Activated T-helper 1 cell treated with anti-CD3 and anti-CD28 coated beads, Interleukin-12 subunit alpha, Interleukin-12 subunit beta, Interleukin-2, Interleukin-4 antibody, amounts not matched to agents 30 ng/mL and 10 ng/mL and 1 ng/mL, durations not matched to agents 14 hours and 24 hours and 36 hours (primary cell): Measurements from ENCODE around the gene MFSD8. TPM values are rescaled to one million over a fixed set of nuclear protein-coding genes. Genes with fewer than 3 reads are reported as not detected.
"Not testable (repeated sequence)": the region's sequence is repeated elsewhere in the genome, so short reads cannot be mapped to it uniquely, and the experiment has no call there.

Source experiments
- DNase-seq: peaks from one replicate; pipeline ENCODE4 v3.0.0; 2021; ENCODE audit warnings: low spot score
- H3K27ac Mint-ChIP-seq: one replicate; pipeline ENCODE4 v1.8.0; 2021; ENCODE audit warnings: mild to moderate bottlenecking, mixed read lengths
- H3K27me3 Mint-ChIP-seq: one replicate; pipeline ENCODE4 v1.8.0; 2022; ENCODE audit warnings: mild to moderate bottlenecking, moderate library complexity, mixed read lengths; ENCODE audit not compliant: insufficient read depth
- H3K36me3 Mint-ChIP-seq: one replicate; pipeline ENCODE4 v1.8.0; 2021; ENCODE audit warnings: low read depth, mixed read lengths
- H3K4me1 Mint-ChIP-seq: one replicate; pipeline ENCODE4 v1.8.0; 2021; ENCODE audit warnings: low read depth, mixed read lengths
- H3K4me3 Mint-ChIP-seq: one replicate; pipeline ENCODE4 v1.8.0; 2021; ENCODE audit warnings: mild to moderate bottlenecking, moderate library complexity, mixed read lengths
- H3K9me3 Mint-ChIP-seq: one replicate; pipeline ENCODE4 v1.8.0; 2021; ENCODE audit warnings: mixed read lengths
- intact Hi-C: fragments of 100-400 bp; cut with micrococcal nuclease; formaldehyde crosslinking; loops from one replicate; pipeline ENCODE4 v1.15.1; 2024
- total RNA-seq: library from RNA; stranded (reverse); gene quantifications from 2 replicates; pipeline ENCODE4 v1.2.3, GENCODE V29; 2022

MFSD8 gene
- 18.7 and 21.1 TPM in 2 replicates for total RNA-seq

DNA sequence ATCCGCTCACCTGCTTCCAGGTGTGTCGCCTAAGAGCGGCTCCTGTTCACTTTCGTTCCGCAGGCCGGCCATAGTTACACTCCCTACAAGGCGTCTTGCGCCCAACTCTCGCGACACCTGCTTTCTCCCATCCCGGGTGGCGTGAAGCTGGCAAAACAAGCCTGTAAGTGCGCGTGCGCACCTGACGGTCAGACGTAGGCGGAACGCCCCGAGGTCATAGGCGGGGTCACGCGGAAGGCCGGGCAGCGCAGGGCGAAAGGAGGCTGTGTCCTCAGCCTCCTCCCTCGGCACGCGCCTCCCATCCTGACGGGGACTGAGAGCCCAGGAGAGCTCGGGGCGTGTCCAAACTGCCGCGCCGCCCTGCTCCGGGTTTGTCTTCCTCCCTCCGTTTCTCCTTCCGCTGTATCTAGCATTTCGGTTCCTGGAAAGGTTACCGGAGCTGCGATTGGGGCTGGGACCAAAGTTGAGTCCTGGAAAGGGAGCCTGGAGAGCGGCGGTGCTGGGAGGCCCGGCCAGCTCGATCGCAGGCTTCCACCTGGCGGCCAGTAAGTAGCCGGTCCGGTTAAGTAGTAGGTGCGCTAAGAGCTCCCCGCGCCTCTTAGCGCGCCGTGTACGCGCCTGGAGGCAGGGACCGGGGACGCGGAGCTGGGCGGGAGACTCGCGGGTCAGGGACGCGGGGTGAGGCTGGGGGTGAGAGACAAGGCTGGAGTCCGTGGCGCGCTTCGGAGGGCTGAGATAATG is at the start of gene MFSD8, which contains the start of gene ABHD18:
TSS of gene MFSD8 (minus strand) at position 112 of the 741 bp plus-strand sequence. CDS start at position 72, 40 bp downstream.
TSS of gene ABHD18 (plus strand) at position 345 of the 741 bp plus-strand sequence. CDS start 17,550 bp downstream, outside the sequence.
- Mint-ChIP-seq H3K4me1 (peaks cover 42% of the 10 kb centered on the region), H3K27ac (peak within 1 kb of the TSS; percentile 96), H3K36me3 (peaks cover 11% of the 10 kb centered on the region), H3K9me3 (no peaks in the 10 kb centered on the region), H3K4me3 (peak within 1 kb of the TSS; percentile 90), H3K27me3 (no peaks in the 10 kb centered on the region)
- intact Hi-C loops, result loop anchor here (1.0 to 10.0 kb wide), 8 partner anchors 32 to 1131 kb away; partner anchors contain the start of genes C4orf33, HSPA4L, LARP1B and PLK4
- DNase-seq, result peak; percentile 100

- intact Hi-C loops, result no loop called here
- peaks cover 14% of the 10 kb centered on the region for H3K36me3 Mint-ChIP-seq
- no peak for DNase-seq
- no peak overlapping the region for H3K4me3 Mint-ChIP-seq
- H3K27me3 Mint-ChIP-seq, result no peaks in the 10 kb centered on the region
- H3K4me1 Mint-ChIP-seq, result no peaks in the 10 kb centered on the region
- no peaks in the 10 kb centered on the region for H3K9me3 Mint-ChIP-seq
- no peak overlapping the region for H3K27ac Mint-ChIP-seq
Observed at GRCh38 chr4:128009428-128009827, 44.5 kb upstream of the MFSD8 start.

DNA sequence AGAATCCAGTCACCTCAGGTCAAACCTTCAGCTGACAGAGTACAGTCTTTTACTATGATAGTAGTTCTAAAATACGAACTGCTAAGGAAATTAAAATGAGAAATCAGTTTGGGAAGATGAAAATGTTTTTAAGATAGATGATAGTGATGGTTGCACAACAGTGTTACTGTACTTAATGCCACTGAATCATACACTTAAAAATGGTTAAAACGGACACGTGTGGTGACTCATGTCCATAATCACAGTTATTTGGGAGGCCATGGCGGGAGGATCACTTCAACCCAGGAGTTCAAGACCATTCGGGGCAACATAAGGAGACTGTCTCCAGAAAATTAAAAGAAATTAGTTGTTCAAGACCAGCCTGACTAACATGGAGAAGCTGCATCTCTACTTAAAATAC is 41.6 kb upstream of the MFSD8 start:
- H3K4me3 Mint-ChIP-seq, result no peak overlapping the region
- DNase-seq, result no peak
- H3K9me3 Mint-ChIP-seq, result no peaks in the 10 kb centered on the region
- H3K27ac Mint-ChIP-seq, result peak overlapping the region; percentile 12
- H3K27me3 Mint-ChIP-seq, result no peaks in the 10 kb centered on the region
- intact Hi-C loops, result no loop called here
- H3K4me1 Mint-ChIP-seq, result peaks cover 2% of the 10 kb centered on the region
- H3K36me3 Mint-ChIP-seq, result peaks cover 14% of the 10 kb centered on the region

DNA sequence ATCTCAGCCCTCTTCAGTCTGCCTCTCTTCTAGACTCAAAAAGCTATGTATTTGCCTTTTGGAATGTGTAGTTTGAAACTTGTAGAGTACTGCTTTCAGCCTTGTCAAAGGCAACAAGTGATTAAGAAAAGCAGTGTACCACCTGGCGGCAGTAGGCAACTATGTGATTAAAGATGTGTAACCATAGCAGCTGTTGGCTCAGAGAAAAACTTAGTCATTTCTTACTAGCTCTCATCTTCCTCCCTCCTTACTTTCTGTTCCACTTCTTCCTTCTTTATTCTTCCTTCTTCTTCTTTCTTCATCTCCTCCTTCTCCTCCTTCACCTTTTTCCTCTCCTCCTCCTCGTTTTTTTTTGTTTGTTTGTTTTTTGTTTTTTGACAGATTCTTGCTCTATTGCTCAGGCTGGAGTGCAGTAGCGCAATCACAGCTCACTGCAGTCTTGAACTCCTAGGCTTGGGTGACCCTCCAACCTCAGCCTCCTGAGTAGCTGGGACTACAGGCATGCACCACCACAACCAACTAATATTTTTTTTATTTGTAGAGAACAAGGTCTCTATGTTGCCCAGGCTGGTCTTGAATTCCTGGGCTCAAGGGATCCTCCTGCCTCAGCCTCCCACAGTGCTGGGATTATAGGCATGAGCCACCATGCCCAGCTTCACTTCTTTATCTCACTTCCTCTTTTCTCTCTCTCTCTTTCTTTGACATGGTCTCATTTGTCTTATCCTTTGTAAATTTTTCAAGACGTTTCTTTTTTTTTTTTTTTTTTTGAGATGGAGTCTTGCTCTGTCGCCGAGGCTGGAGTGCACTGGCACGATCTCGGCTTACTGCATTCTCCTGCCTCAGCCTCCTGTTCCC is 32.8 kb upstream of the MFSD8 start:
- intact Hi-C loops, result loop anchor here (1.0 kb wide), 1 partner anchor 32 kb away; the partner anchor contains the start of genes ABHD18 and MFSD8
- DNase-seq, result no peak
- H3K4me3 Mint-ChIP-seq, result no peak overlapping the region
- H3K36me3 Mint-ChIP-seq, result peaks cover 31% of the 10 kb centered on the region
- H3K27me3 Mint-ChIP-seq, result no peaks in the 10 kb centered on the region
- peaks cover 24% of the 10 kb centered on the region for H3K4me1 Mint-ChIP-seq
- H3K27ac Mint-ChIP-seq, result peak overlapping the region; percentile 11
- H3K9me3 Mint-ChIP-seq, result peaks cover 10% of the 10 kb centered on the region

GRCh38 chr4:127996521-127996920 is 31.5 kb upstream of the MFSD8 start:
- H3K36me3 Mint-ChIP-seq, result peaks cover 25% of the 10 kb centered on the region
- intact Hi-C loops, H3K27ac Mint-ChIP-seq, DNase-seq, H3K4me3 Mint-ChIP-seq, H3K27me3 Mint-ChIP-seq: not testable (repeated sequence)
- H3K4me1 Mint-ChIP-seq, result peaks cover 30% of the 10 kb centered on the region
- peaks cover 10% of the 10 kb centered on the region for H3K9me3 Mint-ChIP-seq

- no peak for DNase-seq
- peaks cover 10% of the 10 kb centered on the region for H3K9me3 Mint-ChIP-seq
- peaks cover 22% of the 10 kb centered on the region for H3K4me1 Mint-ChIP-seq
- peaks cover 25% of the 10 kb centered on the region for H3K36me3 Mint-ChIP-seq
- intact Hi-C loops, result no loop called here
- H3K27me3 Mint-ChIP-seq, result no peaks in the 10 kb centered on the region
- H3K4me3 Mint-ChIP-seq, result no peak overlapping the region
- H3K27ac Mint-ChIP-seq, result no peak overlapping the region
Observed at GRCh38 chr4:127995776-127996175, 30.8 kb upstream of the MFSD8 start.

DNA sequence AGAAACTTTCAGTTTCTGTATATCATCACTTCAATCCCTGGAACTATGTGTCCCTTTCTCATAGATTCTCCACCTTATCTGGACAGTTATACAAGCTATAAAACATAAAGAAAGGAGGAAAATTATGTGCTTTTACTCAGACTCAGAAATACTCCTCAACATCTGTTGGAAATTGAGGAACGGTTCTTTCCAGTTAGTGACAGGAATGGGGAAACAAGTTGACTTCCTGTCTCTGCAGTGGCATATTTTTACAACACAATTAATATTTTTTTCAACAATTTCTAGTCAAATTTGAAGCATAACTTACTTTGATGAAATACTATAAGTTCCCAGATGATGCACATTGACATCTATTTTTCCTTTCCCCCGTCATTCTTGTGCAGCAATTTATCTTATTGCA is 28.2 kb upstream of the MFSD8 start:
- Mint-ChIP-seq H3K9me3 (no peaks in the 10 kb centered on the region), H3K36me3 (peaks cover 17% of the 10 kb centered on the region), H3K27ac (no peak overlapping the region), H3K4me1 (peaks cover 22% of the 10 kb centered on the region), H3K27me3 (no peaks in the 10 kb centered on the region), H3K4me3 (no peak overlapping the region)
- DNase-seq, result no peak
- intact Hi-C loops, result no loop called here

DNA sequence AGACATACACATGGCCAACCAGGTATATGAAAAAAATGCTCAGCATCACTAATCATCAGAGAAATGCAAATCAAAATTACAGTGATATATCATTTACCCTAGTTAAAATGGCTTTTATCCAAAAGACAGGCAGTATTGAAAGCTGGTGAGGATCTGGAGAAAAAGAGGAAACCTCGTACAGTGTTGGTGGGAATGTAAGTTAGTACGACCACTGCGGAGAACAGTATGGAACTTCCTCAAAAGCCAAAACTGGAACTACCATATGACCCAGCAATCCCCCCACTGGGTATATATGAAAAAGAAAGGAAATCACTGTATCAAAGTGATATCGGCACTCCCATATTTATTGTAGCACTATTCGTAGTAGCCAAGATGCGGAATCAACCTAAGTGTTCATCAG is 23.7 kb upstream of the MFSD8 start:
- H3K9me3 Mint-ChIP-seq, result no peaks in the 10 kb centered on the region
- peaks cover 9% of the 10 kb centered on the region for H3K4me1 Mint-ChIP-seq
- peaks cover 9% of the 10 kb centered on the region for H3K36me3 Mint-ChIP-seq
- H3K27me3 Mint-ChIP-seq, result no peaks in the 10 kb centered on the region
- DNase-seq, result no peak
- intact Hi-C loops, result no loop called here
- H3K4me3 Mint-ChIP-seq, result no peak overlapping the region
- no peak overlapping the region for H3K27ac Mint-ChIP-seq

- Mint-ChIP-seq H3K4me1 (no peaks in the 10 kb centered on the region), H3K36me3 (peaks cover 11% of the 10 kb centered on the region), H3K4me3 (no peak overlapping the region), H3K27me3 (no peaks in the 10 kb centered on the region), H3K9me3 (no peaks in the 10 kb centered on the region), H3K27ac (no peak overlapping the region)
- no peak for DNase-seq
- intact Hi-C loops, result loop anchor here (2.0 kb wide), 1 partner anchor 19 kb away; no protein-coding TSS in a partner anchor
Observed at GRCh38 chr4:127985989-127986388, 21.0 kb upstream of the MFSD8 start.

GRCh38 chr4:127982445-127982844 is 17.5 kb upstream of the MFSD8 start:
- no peaks in the 10 kb centered on the region for H3K27me3 Mint-ChIP-seq
- peaks cover 7% of the 10 kb centered on the region for H3K36me3 Mint-ChIP-seq
- intact Hi-C loops, result no loop called here
- H3K27ac Mint-ChIP-seq, result no peak overlapping the region
- H3K4me1 Mint-ChIP-seq, result no peaks in the 10 kb centered on the region
- no peak for DNase-seq
- H3K9me3 Mint-ChIP-seq, result no peaks in the 10 kb centered on the region
- no peak overlapping the region for H3K4me3 Mint-ChIP-seq

GRCh38 chr4:127978930-127979329 is 14.0 kb upstream of the MFSD8 start:
- peaks cover 6% of the 10 kb centered on the region for H3K4me1 Mint-ChIP-seq
- no peaks in the 10 kb centered on the region for H3K27me3 Mint-ChIP-seq
- no peak overlapping the region for H3K4me3 Mint-ChIP-seq
- no peak overlapping the region for H3K27ac Mint-ChIP-seq
- DNase-seq, result no peak
- intact Hi-C loops, result no loop called here
- H3K9me3 Mint-ChIP-seq, result no peaks in the 10 kb centered on the region
- peaks cover 10% of the 10 kb centered on the region for H3K36me3 Mint-ChIP-seq

DNA sequence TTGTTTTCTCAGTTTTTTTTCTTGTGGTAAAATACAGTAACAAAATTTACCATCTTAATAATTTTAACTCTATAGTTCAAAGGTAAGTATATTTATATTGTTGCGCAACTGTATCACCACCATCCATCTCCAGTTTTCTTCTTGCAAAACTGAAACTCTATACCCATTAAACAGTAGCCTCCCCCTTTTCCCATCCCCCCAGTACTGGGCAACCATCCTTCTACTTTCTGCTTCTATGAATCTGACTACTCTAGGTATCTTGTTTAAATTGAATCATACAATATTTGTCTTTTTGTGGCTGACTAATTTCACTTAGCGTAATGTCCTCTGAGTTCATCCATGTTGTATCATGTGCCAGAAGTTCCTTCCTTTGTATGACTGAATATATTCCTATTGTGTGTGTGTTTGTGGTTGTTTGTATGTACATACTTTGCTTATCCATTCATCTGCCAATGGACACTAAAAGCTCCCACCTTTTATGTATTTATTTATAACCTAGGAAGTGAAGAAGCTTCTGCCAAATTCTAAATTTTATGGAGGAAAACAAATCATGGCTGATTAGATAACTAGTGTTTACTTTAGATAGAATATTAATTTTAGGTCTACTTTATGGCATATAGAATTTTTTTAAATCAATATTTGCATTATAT is 10.3 kb upstream of the MFSD8 start:
- Mint-ChIP-seq H3K36me3 (peaks cover 17% of the 10 kb centered on the region), H3K27me3 (no peaks in the 10 kb centered on the region), H3K4me1 (peaks cover 11% of the 10 kb centered on the region), H3K4me3 (no peak overlapping the region), H3K9me3 (no peaks in the 10 kb centered on the region), H3K27ac (no peak overlapping the region)
- intact Hi-C loops, result no loop called here
- no peak for DNase-seq
